Measurements from ENCODE around the gene CDH18.

The CDH18 gene, protein sequence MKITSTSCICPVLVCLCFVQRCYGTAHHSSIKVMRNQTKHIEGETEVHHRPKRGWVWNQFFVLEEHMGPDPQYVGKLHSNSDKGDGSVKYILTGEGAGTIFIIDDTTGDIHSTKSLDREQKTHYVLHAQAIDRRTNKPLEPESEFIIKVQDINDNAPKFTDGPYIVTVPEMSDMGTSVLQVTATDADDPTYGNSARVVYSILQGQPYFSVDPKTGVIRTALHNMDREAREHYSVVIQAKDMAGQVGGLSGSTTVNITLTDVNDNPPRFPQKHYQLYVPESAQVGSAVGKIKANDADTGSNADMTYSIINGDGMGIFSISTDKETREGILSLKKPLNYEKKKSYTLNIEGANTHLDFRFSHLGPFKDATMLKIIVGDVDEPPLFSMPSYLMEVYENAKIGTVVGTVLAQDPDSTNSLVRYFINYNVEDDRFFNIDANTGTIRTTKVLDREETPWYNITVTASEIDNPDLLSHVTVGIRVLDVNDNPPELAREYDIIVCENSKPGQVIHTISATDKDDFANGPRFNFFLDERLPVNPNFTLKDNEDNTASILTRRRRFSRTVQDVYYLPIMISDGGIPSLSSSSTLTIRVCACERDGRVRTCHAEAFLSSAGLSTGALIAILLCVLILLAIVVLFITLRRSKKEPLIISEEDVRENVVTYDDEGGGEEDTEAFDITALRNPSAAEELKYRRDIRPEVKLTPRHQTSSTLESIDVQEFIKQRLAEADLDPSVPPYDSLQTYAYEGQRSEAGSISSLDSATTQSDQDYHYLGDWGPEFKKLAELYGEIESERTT
- total RNA-seq: 0 reads per million in 2 experiments

DNA sequence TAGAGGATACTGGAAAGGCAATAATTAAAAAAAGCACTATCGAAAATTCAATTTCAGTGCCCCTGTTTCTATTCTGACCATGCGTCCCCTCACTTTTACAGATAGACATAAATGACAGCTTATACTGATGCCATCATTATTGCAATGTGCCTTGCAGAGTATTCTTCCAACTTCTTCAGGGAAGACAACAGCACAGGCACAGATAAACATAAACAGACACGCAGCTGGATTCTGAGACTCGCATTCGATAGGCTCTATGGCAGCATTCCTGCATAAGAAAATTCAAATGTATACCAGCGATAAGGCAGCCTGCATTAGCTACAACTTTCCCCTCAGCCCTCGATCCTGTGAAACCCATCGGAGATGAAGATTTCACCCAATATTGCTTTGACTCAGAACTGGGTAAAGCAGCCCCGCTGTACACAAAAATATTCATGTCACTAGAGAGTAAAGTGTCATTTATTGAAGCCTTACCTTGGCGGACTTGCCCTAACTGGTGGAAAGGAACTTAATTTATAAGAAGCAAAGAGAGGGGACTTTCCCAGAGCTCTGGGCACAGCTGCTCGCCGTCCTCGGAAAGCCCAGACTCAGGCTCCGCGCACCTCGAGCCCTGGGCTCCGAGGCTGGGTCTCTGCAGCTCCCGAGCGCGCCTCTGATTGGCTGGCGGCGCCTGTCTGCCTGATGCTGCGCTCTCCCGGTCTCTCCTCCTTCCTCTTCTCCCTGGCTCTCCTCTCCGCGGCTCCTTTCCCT, at the start of gene CDH18:
TSS of gene CDH18 (minus strand) at position 589 of the 750 bp plus-strand sequence. CDS start 149,214 bp downstream, outside the sequence.
- no peak for DNase-seq (ENCODE audit: low read depth)

DNA sequence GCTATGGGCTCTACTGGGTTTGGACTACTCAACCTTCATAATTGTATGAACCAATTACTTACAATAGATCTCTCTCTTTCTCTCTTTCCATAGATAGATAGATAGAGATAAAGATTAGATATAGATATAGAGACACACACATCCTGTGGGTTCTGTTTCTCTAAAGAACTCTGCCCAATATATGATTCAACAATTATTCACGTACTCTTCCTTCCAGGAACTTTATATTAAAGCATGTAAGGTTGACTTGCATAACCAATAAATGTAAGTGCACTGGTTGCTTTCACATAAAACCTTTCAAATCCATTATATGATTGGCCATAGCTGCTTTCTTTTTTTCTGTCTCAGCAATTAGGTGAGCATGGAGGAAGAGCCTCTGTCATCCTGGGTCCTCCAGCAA, 46.7 kb upstream of the CDH18 start:
- DNase-seq (ENCODE audit: low read depth): no peak

- no peak for DNase-seq (ENCODE audit: low read depth)
Observed at GRCh38 chr5:20033881-20034280, 45.9 kb upstream of the CDH18 start.

DNA sequence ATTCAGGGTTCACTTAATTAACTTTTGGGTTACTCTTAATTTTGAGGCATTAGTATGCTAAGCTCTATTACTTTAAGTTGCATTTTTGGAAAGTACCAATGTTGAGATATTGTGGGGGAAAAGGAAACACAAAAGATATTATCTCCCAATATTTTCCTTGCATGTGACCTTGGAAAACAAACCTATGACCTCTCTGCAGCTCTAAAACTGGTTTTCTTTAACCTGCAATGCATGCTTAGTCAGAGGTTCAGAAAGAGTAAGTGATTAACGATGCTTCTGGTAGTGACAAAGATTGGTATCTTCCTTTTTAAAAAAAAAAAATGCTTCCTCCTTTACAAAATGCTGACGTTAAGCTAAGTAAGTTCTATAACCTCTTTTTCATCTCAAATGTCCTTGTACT, 44.9 kb upstream of the CDH18 start:
- DNase-seq (ENCODE audit: low read depth): no peak

GRCh38 chr5:20030125-20030524, 42.1 kb upstream of the CDH18 start:
- DNase-seq (ENCODE audit: low read depth): no peak

- no peak for DNase-seq (ENCODE audit: low read depth)
Observed at GRCh38 chr5:20029266-20029665, 41.3 kb upstream of the CDH18 start.

DNA sequence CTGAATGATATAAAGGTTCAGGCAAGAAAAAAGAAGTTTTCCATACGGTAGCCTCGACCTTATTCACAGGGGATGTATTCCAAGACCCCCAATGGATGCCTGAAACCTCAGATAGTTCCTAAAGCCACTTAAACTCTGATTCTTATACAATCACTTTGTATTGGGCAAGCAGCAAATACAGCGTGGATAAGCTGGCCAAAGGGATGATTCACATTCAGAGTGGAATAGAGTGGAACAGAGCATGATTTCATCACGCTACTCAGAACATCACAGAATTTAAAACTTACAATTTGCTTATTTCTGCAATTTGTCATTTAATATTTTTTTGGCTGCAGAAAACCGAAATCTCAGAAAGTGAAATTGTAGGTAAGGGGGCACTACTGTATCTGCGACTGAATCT, 40.5 kb upstream of the CDH18 start:
- no peak for DNase-seq (ENCODE audit: low read depth)

DNA sequence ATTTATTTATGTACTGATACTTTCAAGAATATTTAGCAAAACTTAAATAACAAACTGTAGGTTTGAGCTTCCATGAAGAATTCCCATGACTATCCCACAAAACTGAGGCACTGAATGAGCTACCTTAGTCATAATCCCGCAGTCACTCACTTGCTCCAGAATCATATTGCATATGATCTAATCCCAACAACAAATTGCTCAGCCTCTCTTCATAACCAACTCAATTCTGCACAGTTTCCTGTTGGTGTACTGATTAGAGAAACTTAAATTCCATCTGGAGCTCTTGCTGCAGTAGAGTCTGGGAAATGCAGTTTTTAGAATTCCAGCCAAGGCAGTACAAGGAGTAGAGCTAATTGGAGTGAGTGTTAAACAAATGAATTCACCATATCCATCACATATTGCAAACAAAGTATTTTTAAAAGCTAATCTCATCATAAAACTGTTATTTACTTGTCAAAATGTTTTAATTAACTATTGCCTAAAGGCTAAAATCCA, 35.7 kb upstream of the CDH18 start:
- no peak for DNase-seq (ENCODE audit: low read depth)

- no peak for DNase-seq (ENCODE audit: low read depth)
Observed at GRCh38 chr5:20020247-20020646, 32.2 kb upstream of the CDH18 start.

- DNase-seq (ENCODE audit: low read depth): no peak
Observed at GRCh38 chr5:20017021-20017420, 29.0 kb upstream of the CDH18 start.

- DNase-seq (ENCODE audit: low read depth): no peak
Observed at GRCh38 chr5:20000416-20000815, 12.4 kb upstream of the CDH18 start.

- DNase-seq (ENCODE audit: low read depth): no peak
Observed at GRCh38 chr5:19988457-19988856, 457 bp upstream of the CDH18 start.

GRCh38 chr5:19986806-19987205, 1.2 kb downstream of the CDH18 start:
- no peak for DNase-seq (ENCODE audit: low read depth)

GRCh38 chr5:19986031-19986619, 1.9 kb downstream of the CDH18 start:
- no peak for DNase-seq (ENCODE audit: low read depth)

GRCh38 chr5:19978476-19978875, 9.5 kb downstream of the CDH18 start:
- no peak for DNase-seq (ENCODE audit: low read depth)

GRCh38 chr5:19977099-19977498, 10.9 kb downstream of the CDH18 start:
- DNase-seq (ENCODE audit: low read depth): no peak

GRCh38 chr5:19975795-19976194, 12.2 kb downstream of the CDH18 start:
- no peak for DNase-seq (ENCODE audit: low read depth)

- DNase-seq (ENCODE audit: low read depth): no peak
Observed at GRCh38 chr5:19960451-19960850, 27.5 kb downstream of the CDH18 start.

- DNase-seq (ENCODE audit: low read depth): no peak
Observed at GRCh38 chr5:19959830-19960384, 28.1 kb downstream of the CDH18 start.

- DNase-seq (ENCODE audit: low read depth): no peak
Observed at GRCh38 chr5:19950897-19951296, 37.1 kb downstream of the CDH18 start.

- no peak for DNase-seq (ENCODE audit: low read depth)
Observed at GRCh38 chr5:19940192-19940591, 47.8 kb downstream of the CDH18 start.

DNA sequence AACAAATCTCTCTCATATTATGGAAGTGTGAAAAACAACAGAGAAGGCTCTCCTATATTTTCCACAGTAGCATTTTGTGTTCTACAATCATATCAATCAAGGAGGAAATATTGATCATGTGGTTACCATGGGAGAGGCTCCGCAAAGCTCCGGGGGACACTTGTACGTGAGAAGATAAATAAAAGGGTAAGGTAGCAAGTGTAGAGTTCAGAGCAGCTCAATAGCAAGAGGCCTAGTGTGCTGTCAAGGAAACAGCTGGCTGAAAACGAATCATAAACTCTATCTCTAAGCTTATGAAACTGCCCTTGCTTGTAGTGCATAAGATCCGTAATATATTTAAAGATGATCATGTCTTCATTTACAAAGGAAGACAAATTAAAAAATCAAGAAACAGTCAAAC, 57.5 kb downstream of the CDH18 start:
- no peak for DNase-seq (ENCODE audit: low read depth)

Measured in T follicular helper cell (primary cell).